Frontal cortex (tissue), 4 donors: ENCODE measurements around the gene NEU3. TPM values are rescaled to one million over a fixed set of nuclear protein-coding genes. Genes with fewer than 3 reads are reported as not detected.
"Not testable (repeated sequence)": the region's sequence is repeated elsewhere in the genome, so short reads cannot be mapped to it uniquely, and the experiment has no call there.

ENCODE experiments used
- DNase-seq, 2 donors: peaks; one replicate each; pipeline ENCODE4 v3.0.0; 2012; ENCODE audit warnings: low spot score in 2 of 2
- FAIRE-seq: peaks from 2 replicates; lab custom pipeline; 2012; peaks lifted over from hg19 to GRCh38; lab: Jason Lieb, UNC
- total RNA-seq: library from RNA; depleted of rRNA; stranded (reverse); fragments of >200 nt; gene quantifications from one replicate; pipeline ENCODE4 v1.2.3, GENCODE V29; 2014
- donor health status: control.
- donor health status: control.
- donor health status: control.

The NEU3 gene
- total RNA-seq, 1 donor from 2014 or later = 15.1 TPM

DNA sequence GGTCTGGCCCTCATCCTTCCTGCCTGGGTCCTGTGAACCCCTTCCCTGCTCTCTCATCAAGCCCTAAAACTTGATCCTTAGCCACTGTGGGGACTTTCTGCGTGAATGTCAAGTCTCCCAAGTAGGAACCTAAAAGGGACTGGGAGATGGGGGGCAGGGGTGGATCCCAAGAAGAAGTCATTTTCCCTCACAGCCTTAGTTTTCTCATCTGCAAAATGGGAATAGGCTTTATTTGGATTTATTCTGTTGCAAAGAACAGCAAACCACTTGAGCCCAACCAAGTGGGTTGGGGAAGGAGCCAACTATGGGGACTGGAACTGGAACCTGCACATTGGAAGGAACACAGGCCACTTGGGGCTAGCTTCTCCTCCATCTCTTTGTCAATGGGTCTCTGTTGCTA is 36.8 kb downstream of the NEU3 start:
- no peak for DNase-seq
- no peak for FAIRE-seq

DNA sequence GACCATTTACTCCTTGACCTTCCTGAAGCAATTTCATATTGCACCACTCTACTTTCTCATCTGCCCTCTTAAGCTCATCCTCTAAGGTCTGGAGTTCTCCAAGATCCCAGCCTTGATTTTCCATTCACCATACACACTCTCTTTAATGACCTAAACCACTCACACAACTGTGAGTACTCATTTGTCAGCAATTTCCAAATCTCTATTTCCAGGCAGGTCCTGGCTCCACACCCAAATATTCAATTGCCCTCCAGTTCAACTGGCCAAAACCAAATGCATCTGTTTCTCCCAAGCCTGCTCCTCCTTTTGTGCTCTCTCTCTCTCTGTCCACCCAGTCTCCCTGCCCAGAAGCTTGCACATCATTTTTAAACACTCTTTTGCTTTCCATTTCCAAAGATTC is 39.6 kb downstream of the NEU3 start:
- FAIRE-seq (no peak), DNase-seq (no peak)

GRCh38 chr11:75028724-75029123 is 40.0 kb downstream of the NEU3 start:
- FAIRE-seq = no peak
- DNase-seq = no peak

DNA sequence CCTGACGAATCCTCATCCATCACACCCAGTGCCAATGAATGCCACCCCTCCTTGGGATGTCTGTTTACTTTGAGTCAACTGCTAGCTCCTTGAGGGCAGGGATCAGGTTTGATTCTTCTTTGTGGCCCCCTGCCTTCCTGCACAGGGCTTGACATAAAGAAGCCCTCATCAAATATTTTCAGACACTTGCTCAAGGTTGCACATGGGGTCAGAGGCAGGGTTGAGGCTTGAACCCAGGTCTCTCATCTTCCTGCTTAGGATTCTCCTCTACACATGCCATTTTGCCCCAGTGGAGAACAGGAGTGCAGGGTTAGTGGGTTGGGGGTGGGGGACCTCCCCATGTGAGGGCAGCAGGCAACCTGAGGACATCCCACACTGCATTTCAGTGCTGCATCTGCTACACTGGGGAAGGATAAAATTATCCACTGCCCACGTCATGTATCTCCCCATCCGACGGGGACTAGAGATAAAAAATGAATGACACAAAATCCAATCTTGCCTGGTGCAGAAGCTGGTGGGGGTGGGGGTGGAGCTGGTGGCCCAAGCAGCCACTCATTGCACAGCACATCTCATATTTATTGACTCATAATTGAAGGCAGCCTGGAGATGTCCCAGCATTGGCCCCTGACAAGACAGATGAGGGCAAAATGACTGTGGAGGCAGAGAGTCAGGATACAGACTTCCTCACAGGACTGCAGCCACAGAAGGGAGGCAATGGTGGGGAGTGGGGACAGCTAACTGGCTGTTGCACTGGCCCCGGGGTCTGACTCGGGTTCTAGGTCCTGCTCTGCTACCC is 41.3 kb downstream of the NEU3 start:
- FAIRE-seq = no peak

DNA sequence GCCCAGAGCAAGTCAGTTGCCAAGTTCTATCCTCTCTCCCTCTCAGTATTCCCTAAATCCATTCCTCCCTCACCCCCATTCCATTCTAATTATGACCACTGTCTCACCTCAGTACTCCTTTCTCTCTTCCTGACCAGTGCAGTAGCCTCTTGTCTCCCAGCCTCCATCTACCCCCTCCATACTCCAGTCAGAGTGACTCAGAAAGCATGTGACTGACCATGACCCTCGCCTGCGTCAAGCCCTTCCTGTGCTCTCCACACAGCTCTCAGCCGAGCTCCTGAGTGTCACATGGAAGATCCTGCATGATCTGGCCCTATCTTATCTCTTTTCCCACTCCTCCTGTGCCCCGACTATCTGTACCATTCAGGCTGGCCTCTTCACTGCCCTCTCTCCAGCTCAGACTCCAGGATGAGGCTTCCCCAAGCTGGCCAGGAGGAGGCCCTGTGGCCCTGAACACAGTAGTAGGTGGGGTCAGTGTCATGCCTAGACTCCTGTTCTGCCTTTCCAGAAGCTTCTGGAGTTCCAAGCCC is 42.6 kb downstream of the NEU3 start:
- no peak for DNase-seq
- FAIRE-seq = no peak

More for the DNA sequence above, 41.3 kb downstream of the NEU3 start:
- no peak for DNase-seq

DNA sequence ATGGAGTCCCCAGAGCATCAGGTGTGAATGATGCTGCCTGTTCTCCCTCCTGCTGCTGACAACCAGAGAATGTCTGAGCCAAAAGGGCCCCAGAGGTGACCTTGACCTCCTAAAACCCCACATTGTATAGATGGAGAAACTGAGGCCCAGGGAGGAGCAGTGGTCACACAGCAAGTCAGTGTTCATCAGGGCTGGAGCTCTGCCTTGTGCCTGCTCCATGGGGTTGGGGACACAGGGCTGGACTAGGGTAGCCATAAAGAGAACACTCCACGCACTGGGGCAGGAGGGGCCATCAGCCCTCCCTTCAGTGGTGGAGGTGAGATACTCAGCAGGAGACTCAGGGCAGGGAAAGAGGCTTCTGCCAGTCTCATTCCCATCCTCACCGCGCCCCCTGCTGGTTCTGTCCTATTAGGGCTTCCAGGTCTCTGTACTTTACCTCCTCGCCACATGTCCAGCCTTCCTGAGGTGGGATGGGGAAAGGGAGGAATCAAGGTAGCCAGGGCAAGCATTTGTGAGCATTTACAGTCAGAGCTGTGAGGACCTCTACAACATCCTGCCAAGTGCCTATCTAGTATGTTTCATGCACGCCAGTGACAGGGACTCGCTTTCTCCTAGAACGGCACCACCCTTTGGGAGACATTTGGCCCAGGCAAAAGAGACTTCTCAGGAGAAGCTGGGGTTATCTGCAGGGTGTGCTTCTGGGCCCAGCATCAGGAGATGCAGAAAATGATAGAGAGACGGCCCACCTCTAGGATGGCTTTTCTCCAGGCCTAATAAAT is 43.2 kb downstream of the NEU3 start:
- FAIRE-seq (no peak), DNase-seq (peak in 1 of 2 donors; percentile 38)

DNA sequence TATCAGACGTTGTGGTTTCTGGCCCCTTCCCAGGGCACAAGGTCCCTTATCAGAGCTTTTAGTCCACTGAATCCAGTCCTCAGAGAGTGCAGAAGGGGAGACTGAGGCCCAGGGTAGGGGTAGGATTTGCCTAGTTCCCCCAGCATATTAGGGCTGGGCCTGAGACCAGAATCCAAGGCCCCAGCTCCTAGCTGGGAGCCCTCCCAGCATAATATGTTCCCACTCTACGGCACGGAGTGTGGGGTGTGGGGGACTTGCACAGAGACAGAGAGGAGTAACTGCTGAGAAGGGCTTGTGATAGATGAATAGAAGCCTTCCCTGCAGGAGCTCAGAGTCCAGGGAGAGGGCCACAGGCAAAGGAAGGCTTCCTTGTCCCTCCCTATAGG is 43.8 kb downstream of the NEU3 start:
- DNase-seq (no peak), FAIRE-seq (no peak)

DNA sequence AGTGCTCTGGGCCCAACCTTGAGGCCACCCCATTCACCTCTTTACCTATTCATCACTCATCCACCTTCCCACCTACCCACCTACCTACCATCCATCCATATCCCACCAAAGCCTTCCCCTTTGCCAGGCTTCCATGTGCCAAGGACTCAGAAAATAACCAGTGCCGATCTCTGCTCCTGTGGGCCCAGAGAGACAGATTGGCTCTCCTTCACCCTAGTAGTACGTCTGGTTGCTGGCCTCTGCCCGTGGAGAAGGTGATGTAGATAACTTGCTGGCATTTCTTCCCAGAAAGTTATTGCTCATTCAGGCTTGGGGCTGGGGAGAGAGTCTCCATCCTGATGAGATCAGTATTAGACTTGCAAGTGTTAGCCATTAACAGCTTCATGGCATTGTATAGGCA is 45.2 kb downstream of the NEU3 start:
- DNase-seq (no peak), FAIRE-seq (no peak)

DNA sequence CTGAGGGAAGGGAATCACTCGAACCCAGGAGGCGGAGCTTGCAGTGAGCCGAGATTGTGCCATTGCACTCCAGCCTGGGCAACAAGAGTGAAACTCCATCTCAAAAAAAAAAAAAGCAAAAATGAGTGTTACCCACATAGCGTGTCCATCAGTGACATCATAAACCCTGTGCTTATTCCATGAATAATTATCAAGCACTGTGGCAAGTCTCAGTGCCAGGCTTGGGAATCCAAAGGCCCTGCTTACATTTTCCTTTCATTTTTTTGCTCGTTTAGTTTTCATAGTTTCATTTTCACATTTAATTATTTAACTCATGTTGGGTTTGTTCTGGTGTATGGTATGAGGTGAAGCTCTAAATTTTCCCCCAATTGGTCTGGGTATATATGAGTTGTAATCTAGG is 46.5 kb downstream of the NEU3 start:
- DNase-seq = no peak
- no peak for FAIRE-seq

- DNase-seq = no peak
- FAIRE-seq = no peak
These were observed 47.3 kb downstream of the NEU3 start for GRCh38 chr11:75035911-75036565.

DNA sequence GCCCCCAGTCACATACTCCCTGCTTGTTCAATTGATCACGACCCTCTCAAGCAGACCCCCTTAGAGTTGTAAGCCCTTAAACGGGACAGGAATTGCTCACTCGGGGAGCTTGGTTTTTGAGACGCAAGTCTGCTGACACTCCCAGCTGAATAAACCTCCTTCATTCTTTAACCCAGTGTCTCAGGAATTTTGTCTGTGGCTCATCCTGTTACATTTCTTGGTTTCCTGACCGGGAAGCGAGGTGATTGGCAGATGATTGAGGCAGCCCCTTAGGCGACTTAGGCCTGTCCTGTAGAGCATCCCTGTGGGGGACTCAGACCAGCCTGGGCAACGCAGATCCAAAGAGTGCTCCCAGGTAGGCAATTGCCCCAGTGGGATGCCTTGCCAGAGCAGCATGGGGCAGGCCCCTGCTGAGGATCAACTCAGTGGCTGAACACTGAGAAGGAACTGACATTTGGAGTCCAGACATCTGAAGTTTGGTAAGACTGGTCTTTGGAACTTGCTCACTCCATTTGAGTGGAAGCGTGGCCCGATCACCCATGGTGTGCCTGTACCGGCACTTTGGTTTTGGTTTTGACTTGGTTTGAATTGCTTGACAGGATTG is 51.5 kb downstream of the NEU3 start:
- DNase-seq (no peak), FAIRE-seq (no peak)

GRCh38 chr11:75041263-75041662 is 52.5 kb downstream of the NEU3 start:
- FAIRE-seq = no peak
- DNase-seq = no peak

GRCh38 chr11:75041821-75042220 is 53.1 kb downstream of the NEU3 start:
- not testable (repeated sequence) for DNase-seq, FAIRE-seq

- not testable (repeated sequence) for DNase-seq, FAIRE-seq
These were observed 55.8 kb downstream of the NEU3 start for GRCh38 chr11:75044381-75045170.

DNA sequence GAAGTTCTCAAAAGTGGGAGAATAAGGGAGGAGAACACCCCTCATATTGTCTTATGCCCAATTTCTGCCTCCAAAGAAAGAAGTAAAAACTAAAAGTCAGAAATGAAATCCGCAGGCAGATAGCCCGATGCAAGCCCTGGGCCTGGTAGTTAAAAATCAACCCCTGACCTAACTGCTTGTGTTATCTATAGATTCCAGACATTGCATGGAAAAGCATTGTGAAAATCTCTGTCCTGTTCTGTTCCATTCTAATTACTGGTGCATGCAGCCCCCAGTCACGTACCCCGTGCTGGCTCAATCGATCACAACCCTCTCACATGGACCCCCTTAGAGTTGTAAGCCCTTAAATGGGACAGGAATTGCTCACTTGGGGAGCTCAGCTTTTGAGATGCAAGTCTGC is 57.9 kb downstream of the NEU3 start:
- DNase-seq, FAIRE-seq: not testable (repeated sequence)

DNA sequence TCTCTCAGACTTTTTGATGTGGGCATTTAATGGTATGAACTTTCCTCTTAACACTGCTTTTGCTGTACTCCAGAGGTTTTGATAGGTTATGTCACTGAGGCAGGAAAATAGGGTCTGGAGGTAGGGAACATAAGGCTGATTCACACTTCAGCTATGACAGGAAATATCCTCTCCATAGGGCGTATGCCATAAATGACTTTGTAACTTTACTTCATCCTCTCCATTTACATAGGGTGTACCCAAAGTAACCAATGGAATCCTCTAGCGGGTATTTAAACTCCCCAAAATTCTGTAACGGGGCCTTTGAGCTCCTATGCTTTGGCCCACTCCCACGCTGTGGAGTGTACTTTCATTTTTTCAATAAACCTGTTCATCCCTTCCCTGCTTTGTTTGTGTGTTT is 58.5 kb downstream of the NEU3 start:
- FAIRE-seq (no peak), DNase-seq (no peak)

DNA sequence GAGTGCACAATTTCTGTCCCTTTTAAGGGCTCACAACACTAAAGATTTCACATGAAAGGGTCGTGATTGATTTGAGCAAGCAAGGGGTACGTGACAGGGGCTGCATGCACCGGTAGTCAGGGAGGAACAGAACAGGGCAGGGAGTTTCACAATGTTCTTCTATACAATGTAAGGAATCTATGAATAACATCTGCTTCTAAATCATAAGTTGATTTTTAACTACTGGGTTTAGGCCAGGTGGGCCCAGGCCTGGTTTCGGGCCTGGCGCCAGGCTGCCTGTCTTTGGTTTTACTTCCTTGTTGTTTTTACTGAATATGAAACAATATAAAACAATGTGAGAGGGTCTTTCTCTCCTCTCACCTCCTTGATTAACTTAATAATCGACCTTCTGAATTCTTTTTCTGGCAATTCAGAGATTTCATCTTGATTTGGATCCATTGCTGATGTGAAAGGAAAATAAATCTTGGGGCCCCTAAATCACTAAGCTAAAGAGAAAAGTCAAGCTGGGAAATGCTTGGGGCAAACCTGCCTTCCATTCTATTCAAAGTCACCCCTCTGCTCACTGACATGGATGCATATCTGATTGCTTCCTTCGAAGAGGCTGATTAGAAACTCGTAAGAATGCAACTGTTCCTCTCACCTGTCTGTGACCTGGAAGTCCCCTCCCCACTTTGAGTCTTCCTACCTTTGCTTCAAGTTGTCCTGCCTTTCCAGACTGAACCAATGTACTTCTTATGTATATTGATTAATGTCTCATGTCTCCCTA is 61.0 kb downstream of the NEU3 start:
- not testable (repeated sequence) for FAIRE-seq, DNase-seq

DNA sequence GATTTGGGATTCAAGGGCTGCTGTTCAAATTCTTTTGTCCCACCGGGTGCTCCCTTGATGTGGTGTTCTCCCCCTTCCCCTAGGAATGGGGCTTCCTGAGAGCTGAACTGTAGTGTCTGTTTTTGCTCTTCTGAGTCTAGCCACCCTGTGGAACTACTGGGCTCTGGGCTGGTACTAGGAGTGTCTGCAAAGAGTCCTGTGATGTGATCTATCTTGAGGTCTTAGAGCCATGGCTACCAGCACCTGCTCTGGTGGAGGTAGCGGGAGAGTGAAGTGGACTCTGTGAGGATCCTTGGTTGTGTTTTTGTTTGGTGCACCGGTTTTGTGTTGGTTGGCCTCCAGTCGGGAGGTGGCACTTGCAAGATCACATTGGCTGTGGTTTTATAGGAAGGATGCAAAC is 61.8 kb downstream of the NEU3 start:
- DNase-seq (no peak), FAIRE-seq (no peak)

- no peak for FAIRE-seq
These were observed 62.3 kb downstream of the NEU3 start for GRCh38 chr11:75051043-75051442.

More at GRCh38 chr11:75051043-75051442, 62.3 kb downstream of the NEU3 start:
- no peak for DNase-seq
